DND-41 (cell line): ENCODE results near the gene CCDC74B.
"Not testable (repeated sequence)": the region's sequence is repeated elsewhere in the genome, so short reads cannot be mapped to it uniquely, and the experiment has no call there.

Source experiments
- ATAC-seq: fragments of 200-7000 bp; cut with Tn5 transposase; 3 replicates; pipeline ENCODE4 v1.9.1; 2021; ENCODE audit warnings: low read depth; ENCODE audit not compliant: insufficient read depth
- DNase-seq: peaks from one replicate; pipeline ENCODE4 v3.0.0-alpha.2; 2020
- H2AFZ ChIP-seq: 2 replicates; pipeline ENCODE4 v1.6.0; 2012; ENCODE audit warnings: low read depth, low read length
- H3K27ac ChIP-seq: 2 replicates; pipeline ENCODE4 v1.5.1; 2012; ENCODE audit warnings: low read length, inconsistent platforms
- H3K27me3 ChIP-seq: fragments of 200-600 bp; sonication (generic); 2 replicates; pipeline ENCODE4 v1.6.0; 2012; ENCODE audit warnings: low read length, mild to moderate bottlenecking, inconsistent platforms; ENCODE audit not compliant: insufficient read depth, poor library complexity
- H3K36me3 ChIP-seq: 2 replicates; pipeline ENCODE4 v1.5.1; 2012; ENCODE audit warnings: low read length, inconsistent platforms; ENCODE audit not compliant: insufficient read depth
- H3K4me1 ChIP-seq: 2 replicates; pipeline ENCODE4 v1.5.1; 2012; ENCODE audit warnings: mild to moderate bottlenecking, low read length; ENCODE audit not compliant: insufficient read depth
- H3K4me2 ChIP-seq: 2 replicates; pipeline ENCODE4 v1.6.0; 2012; ENCODE audit warnings: mild to moderate bottlenecking, moderate library complexity, low read length, inconsistent platforms; ENCODE audit not compliant: insufficient read depth
- H3K4me3 ChIP-seq, 2 experiments: fragments of 200-600 bp in 1 of 2; shearing (Covaris generic) in 1 of 2; 2 replicates each; pipeline ENCODE4 v1.5.1; 2012 to 2016; ENCODE audit warnings: inconsistent platforms in 2 of 2, low read length in 2 of 2, mild to moderate bottlenecking in 2 of 2, low read depth in 1 of 2, moderate library complexity in 1 of 2
- H3K79me2 ChIP-seq: 2 replicates; pipeline ENCODE4 v1.6.0; 2012; ENCODE audit warnings: low read length, inconsistent platforms; ENCODE audit not compliant: insufficient read depth
- H3K9ac ChIP-seq: 2 replicates; pipeline ENCODE4 v1.6.0; 2012; ENCODE audit warnings: low read depth, mild to moderate bottlenecking, inconsistent platforms, low read length, moderate library complexity
- H3K9me3 ChIP-seq: 2 replicates; pipeline ENCODE4 v1.5.1; 2012; ENCODE audit warnings: low read length, moderate library complexity, mild to moderate bottlenecking, inconsistent platforms; ENCODE audit not compliant: insufficient read depth, severe bottlenecking
- H4K20me1 ChIP-seq: 2 replicates; pipeline ENCODE4 v1.6.0; 2012; ENCODE audit warnings: low read length; ENCODE audit not compliant: insufficient read depth
- CTCF ChIP-seq: IDR thresholded peaks from 2 replicates; pipeline ENCODE4 v1.5.1; 2012; ENCODE audit warnings: borderline replicate concordance, low read length, moderate library complexity, mild to moderate bottlenecking; ENCODE audit not compliant: poor library complexity, severe bottlenecking; ENCODE audit errors: extremely low read depth
- EZH2 ChIP-seq: IDR thresholded peaks from 3 replicates; pipeline ENCODE4 v1.6.1; 2012; ENCODE audit warnings: borderline replicate concordance, low read depth, mild to moderate bottlenecking, moderate library complexity, low read length, inconsistent platforms; ENCODE audit not compliant: severe bottlenecking

The CCDC74B gene

DNA sequence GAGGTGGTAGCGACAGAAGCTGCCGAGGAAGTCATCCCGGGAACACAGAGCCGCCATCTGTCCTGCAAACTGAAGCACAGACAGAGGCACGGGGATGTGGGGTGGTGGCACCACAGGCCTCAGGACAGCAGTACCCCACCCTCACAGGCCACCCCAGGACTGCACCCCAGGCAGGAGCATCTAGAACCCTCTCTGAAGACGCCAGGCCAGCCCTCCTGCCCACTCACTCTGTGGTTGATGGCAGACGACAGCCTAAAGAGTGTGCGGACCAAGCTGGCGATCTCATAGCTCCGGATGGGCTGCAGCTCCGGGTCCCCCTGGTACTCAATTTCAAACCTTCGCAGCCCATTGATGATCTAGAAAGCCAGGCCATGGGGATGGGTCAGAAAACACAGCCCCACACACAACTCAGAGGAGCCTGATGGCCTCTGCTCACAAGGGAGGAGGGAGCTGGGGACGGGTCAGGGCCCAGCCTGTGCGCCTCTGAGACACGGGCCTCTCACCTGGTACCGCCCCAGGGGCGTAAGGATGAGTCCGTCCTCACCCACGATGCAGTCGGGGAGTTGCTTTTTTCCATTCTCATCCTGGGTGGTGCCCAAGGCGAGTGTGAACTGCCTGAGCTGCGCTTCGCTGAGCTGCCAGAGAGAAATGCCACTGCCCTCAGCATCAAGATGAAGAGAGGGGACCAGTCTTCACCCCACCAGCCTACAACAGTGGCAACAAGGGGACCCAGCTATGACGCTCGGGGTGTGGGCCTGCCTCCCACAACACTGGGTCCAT is 8.1 kb upstream of the CCDC74B start:
- ATAC-seq (no peak), DNase-seq (no peak)
- Histone ChIP-seq H4K20me1 (peaks cover 11% of the 10 kb centered on the region; the same call in 1 of the 2 replicates), H3K9me3 (no peaks in the 10 kb centered on the region), H3K79me2 (no peaks in the 10 kb centered on the region), H3K27me3 (no peaks in the 10 kb centered on the region), H2AFZ (no peak overlapping the region), H3K9ac (no peak overlapping the region), H3K4me1 (no peaks in the 10 kb centered on the region), H3K4me3 (no peak overlapping the region), H3K36me3 (peaks cover 59% of the 10 kb centered on the region), H3K4me2 (no peak overlapping the region), H3K27ac (no peak overlapping the region)
- no peak for TF ChIP-seq EZH2
- TF ChIP-seq CTCF: no peak

DNA sequence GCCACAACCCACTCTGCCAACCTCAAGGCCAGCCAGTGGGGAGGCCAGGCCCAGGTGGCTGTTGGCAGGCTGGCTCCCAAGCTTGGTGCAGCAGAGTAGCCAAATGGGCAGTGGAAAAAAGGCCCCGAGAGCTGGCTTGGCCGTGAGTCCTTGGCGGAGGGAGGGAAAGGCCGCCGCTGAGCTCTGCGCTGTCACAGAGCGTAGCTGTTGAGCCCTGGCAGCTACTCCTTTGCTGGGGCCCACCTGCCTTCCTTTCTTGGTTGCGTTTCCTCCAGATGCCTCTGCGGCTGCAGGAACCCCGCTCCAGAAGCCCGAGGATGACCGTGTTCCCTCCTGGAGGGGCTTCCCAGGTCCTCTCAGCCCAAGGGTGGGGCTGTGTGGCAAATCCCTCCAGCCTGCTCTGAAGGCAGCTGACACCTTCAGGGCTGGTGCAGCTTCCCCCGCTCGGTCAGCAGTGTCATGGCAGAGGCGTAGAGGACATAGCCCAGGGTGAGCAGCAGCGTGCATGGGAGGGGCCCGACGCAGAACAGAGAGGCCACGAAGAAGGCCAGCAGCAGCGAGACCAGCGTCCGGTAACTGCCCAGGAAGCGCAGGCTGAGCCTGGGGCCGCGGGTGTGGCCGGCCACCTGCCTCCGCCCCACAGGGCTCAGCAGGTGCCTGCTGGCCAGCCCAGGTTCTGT is 7.4 kb upstream of the CCDC74B start:
- H3K4me3 ChIP-seq, H3K4me1 ChIP-seq, H3K27ac ChIP-seq, ATAC-seq, H2AFZ ChIP-seq, DNase-seq, H3K9ac ChIP-seq, H3K4me2 ChIP-seq, H3K27me3 ChIP-seq, H3K79me2 ChIP-seq, H4K20me1 ChIP-seq, H3K9me3 ChIP-seq: not testable (repeated sequence)
- H3K36me3 ChIP-seq: peaks cover 55% of the 10 kb centered on the region

DNA sequence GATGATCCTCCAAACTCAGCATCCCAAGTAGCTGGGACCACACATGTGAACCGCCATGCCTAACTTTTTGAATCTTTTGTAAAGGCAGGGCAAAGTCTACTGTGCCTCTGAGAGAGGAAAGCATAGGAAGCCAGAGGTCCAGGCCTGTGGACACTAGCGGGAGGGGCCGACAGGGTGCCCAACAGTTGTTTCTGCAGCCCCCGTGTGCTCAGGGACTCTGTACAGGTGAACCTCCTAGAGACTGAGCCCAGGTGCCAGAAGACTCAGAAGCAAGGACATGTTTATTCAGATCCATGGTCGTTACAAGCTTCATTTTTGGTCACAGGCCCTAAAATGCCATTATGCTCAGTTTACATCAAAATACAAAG is 6.2 kb upstream of the CCDC74B start:
- H3K27ac ChIP-seq, H3K27me3 ChIP-seq, H4K20me1 ChIP-seq, H3K9ac ChIP-seq, H3K4me1 ChIP-seq, H3K9me3 ChIP-seq, H3K79me2 ChIP-seq, DNase-seq, H3K4me3 ChIP-seq, H2AFZ ChIP-seq, H3K4me2 ChIP-seq, ATAC-seq: not testable (repeated sequence)
- peaks cover 48% of the 10 kb centered on the region for H3K36me3 ChIP-seq

- DNase-seq: no peak
- Histone ChIP-seq H2AFZ (no peak overlapping the region), H3K36me3 (peaks cover 42% of the 10 kb centered on the region), H3K4me2 (no peak overlapping the region), H4K20me1 (peaks cover 7% of the 10 kb centered on the region; the same call in 1 of the 2 replicates), H3K4me1 (no peaks in the 10 kb centered on the region), H3K27me3 (no peaks in the 10 kb centered on the region), H3K4me3 (no peak overlapping the region), H3K79me2 (no peaks in the 10 kb centered on the region), H3K9ac (no peak overlapping the region), H3K27ac (no peak overlapping the region), H3K9me3 (no peaks in the 10 kb centered on the region)
- no peak for TF ChIP-seq EZH2
- no peak for TF ChIP-seq CTCF
- ATAC-seq: peak; percentile 32; the same call in 2 of the 3 replicates
Observed at GRCh38 chr2:130150181-130151144, 5.6 kb upstream of the CCDC74B start.

- H3K27ac ChIP-seq, H2AFZ ChIP-seq, H3K4me3 ChIP-seq, H3K79me2 ChIP-seq, H3K9ac ChIP-seq, H3K4me2 ChIP-seq, H3K9me3 ChIP-seq, H4K20me1 ChIP-seq, DNase-seq, ATAC-seq, H3K4me1 ChIP-seq, H3K27me3 ChIP-seq: not testable (repeated sequence)
- H3K36me3 ChIP-seq: peaks cover 23% of the 10 kb centered on the region
Observed at GRCh38 chr2:130148515-130148914, 3.6 kb upstream of the CCDC74B start.
